ENCODE measurements around the gene STX5.

DNA sequence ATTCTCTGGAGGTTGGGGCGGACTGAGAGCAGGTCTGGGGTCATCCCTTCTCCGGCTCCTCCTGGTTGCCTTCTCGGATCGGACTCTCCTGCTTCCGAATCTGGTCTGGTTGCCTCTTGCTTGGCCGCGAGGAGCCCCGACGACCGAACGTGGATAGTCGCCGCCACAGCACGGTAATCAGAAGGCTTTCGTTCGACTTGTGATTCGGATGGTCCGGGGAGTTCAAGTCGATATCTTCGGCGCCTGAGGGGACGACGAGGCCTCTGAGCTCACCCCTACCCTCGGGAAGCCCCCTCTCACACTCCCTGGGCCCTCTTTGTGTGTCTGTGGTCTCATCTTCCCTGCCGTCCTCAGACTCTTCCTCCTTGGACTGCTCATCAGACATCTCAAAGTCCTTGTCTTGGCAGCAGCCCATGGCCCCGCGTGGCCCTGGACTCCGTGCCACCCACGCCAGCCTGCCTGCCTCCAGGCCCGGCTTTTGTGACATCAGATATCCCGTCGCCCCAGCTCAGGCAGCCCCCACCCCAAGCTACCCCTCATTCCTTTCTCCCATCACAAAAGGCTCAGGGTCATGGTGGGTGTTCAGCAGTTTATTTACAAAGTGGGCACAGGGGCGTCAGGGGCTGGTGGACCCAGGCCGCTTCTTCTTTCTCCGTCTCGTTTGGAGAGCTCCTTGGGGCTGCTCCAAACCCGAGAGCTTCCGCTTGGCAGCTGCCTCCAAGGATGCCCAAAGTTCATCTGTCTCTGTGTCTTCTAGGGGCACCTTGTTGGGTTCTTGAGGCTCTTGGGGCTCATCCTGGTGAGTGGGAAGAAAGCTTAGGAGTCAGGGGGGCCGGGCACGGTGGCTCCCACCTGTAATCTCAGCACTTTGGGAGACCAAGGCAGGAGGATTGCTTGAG is 734 bp upstream of the STX5 start, which contains the start of gene TEX54:
- TF ChIP-seq CTCF (IDR thresholded peaks at IDR 0.05) (no peak), ZFX (IDR thresholded peaks at IDR 0.05; ENCODE audit: borderline replicate concordance) (no peak)
